ENCODE measurements around the gene DYNLT1.
"Not testable (repeated sequence)": the region's sequence is repeated elsewhere in the genome, so short reads cannot be mapped to it uniquely, and the experiment has no call there.

The DYNLT1 gene

GRCh38 chr6:158620963-158621693 is 23.4 kb downstream of the DYNLT1 start:
- DNase-seq, result no peak

GRCh38 chr6:158619922-158620801 is 24.4 kb downstream of the DYNLT1 start:
- DNase-seq, result no peak

- DNase-seq, result not testable (repeated sequence)
These were observed 26.3 kb downstream of the DYNLT1 start for GRCh38 chr6:158618289-158618688.

GRCh38 chr6:158614606-158615005 is 29.9 kb downstream of the DYNLT1 start:
- not testable (repeated sequence) for DNase-seq

GRCh38 chr6:158611541-158612370 is 32.8 kb downstream of the DYNLT1 start:
- DNase-seq, result no peak

GRCh38 chr6:158611039-158611438 is 33.5 kb downstream of the DYNLT1 start:
- DNase-seq, result no peak

GRCh38 chr6:158610319-158610968 is 34.1 kb downstream of the DYNLT1 start:
- DNase-seq, result no peak

GRCh38 chr6:158609455-158610155 is 34.9 kb downstream of the DYNLT1 start:
- DNase-seq, result no peak

GRCh38 chr6:158608221-158608620 is 36.3 kb downstream of the DYNLT1 start:
- DNase-seq, result no peak

- DNase-seq, result no peak
These were observed 37.0 kb downstream of the DYNLT1 start for GRCh38 chr6:158607411-158608170.

- no peak for DNase-seq
These were observed 37.6 kb downstream of the DYNLT1 start for GRCh38 chr6:158606935-158607334.

GRCh38 chr6:158606011-158606410 is 38.5 kb downstream of the DYNLT1 start:
- DNase-seq, result not testable (repeated sequence)

GRCh38 chr6:158605266-158605878 is 39.2 kb downstream of the DYNLT1 start:
- no peak for DNase-seq

- no peak for DNase-seq
These were observed 40.5 kb downstream of the DYNLT1 start for GRCh38 chr6:158604048-158604406.

GRCh38 chr6:158603261-158604047 is 41.1 kb downstream of the DYNLT1 start:
- DNase-seq, result no peak

GRCh38 chr6:158599635-158600034 is 44.9 kb downstream of the DYNLT1 start:
- DNase-seq, result no peak

GRCh38 chr6:158597565-158597964 is 47.0 kb downstream of the DYNLT1 start:
- DNase-seq, result no peak

- no peak for DNase-seq
These were observed 47.7 kb downstream of the DYNLT1 start for GRCh38 chr6:158596861-158597260.

GRCh38 chr6:158595223-158595622 is 49.3 kb downstream of the DYNLT1 start:
- DNase-seq, result no peak

- no peak for DNase-seq
These were observed 50.9 kb downstream of the DYNLT1 start for GRCh38 chr6:158593670-158594069.

Data from NK-92 treated with Interleukin-12 subunit alpha and Interleukin-12 subunit beta, amount 100 ng/mL, for 24 hours (cell line).